GM18505 (cell line): ENCODE data around the gene P4HB.
A peak's percentile ranks its signal among the peaks of the same experiment; 100 is the strongest.

Experiments
- ATAC-seq: cut with Tn5 transposase; IDR thresholded peaks from one replicate; pipeline ENCODE4 v1.9.1; 2021; ENCODE audit not compliant: unreplicated experiment
- POLR2A ChIP-seq: IDR thresholded peaks from 4 replicates; pipeline ENCODE4 v1.6.1; 2011; ENCODE audit warnings: borderline replicate concordance; ENCODE audit not compliant: insufficient read depth, insufficient read length; ENCODE audit errors: extremely low read depth

Gene P4HB

GRCh38 chr17:81885454-81885853 lies 25.1 kb upstream of the P4HB start:
- TF ChIP-seq POLR2A = peak; percentile 9
- no peak for ATAC-seq

- no peak for TF ChIP-seq POLR2A
- ATAC-seq = no peak
Measured at GRCh38 chr17:81884968-81885367, 24.6 kb upstream of the P4HB start.

GRCh38 chr17:81884520-81884919 lies 24.2 kb upstream of the P4HB start:
- ATAC-seq = no peak
- TF ChIP-seq POLR2A = no peak

- ATAC-seq = no peak
Measured at GRCh38 chr17:81879121-81879520, 18.8 kb upstream of the P4HB start.

GRCh38 chr17:81878294-81878693 lies 18.0 kb upstream of the P4HB start:
- no peak for TF ChIP-seq POLR2A
- ATAC-seq = no peak

More at GRCh38 chr17:81879121-81879520, 18.8 kb upstream of the P4HB start:
- TF ChIP-seq POLR2A = no peak

- TF ChIP-seq POLR2A = no peak
- no peak for ATAC-seq
Measured at GRCh38 chr17:81877569-81877968, 17.2 kb upstream of the P4HB start.

GRCh38 chr17:81871387-81872230 lies 11.3 kb upstream of the P4HB start:
- peak; percentile 51 for ATAC-seq

GRCh38 chr17:81870981-81871386 lies 10.6 kb upstream of the P4HB start, which contains the start of gene ARHGDIA:
Gene ARHGDIA, minus strand, starts transcription at chr17:81871337. Its CDS starts 1,407 bp downstream, at chr17:81869930.
- no peak for TF ChIP-seq POLR2A
- ATAC-seq = peak; percentile 20

More at GRCh38 chr17:81871387-81872230, 11.3 kb upstream of the P4HB start:
- TF ChIP-seq POLR2A = peak; percentile 80

GRCh38 chr17:81870131-81870980 lies 10.0 kb upstream of the P4HB start:
- no peak for TF ChIP-seq POLR2A
- peak; percentile 7 for ATAC-seq

GRCh38 chr17:81869221-81870130 lies 9.1 kb upstream of the P4HB start:
- TF ChIP-seq POLR2A = no peak
- no peak for ATAC-seq

- TF ChIP-seq POLR2A = peak; percentile 9
- ATAC-seq = no peak
Measured at GRCh38 chr17:81868674-81869220, 8.4 kb upstream of the P4HB start.

GRCh38 chr17:81867991-81868673 lies 7.8 kb upstream of the P4HB start:
- ATAC-seq = no peak
- TF ChIP-seq POLR2A = no peak
